GM12878 (cell line): ENCODE data around the gene FIGNL2.

Experiments
- FOXM1 ChIP-seq: IDR thresholded peaks from 2 replicates; pipeline ENCODE4 v1.6.1; 2012; ENCODE audit warnings: low read depth, mild to moderate bottlenecking, inconsistent platforms, low read length, moderate library complexity
- LARP7 ChIP-seq: fragments of 450-650 bp; IDR thresholded peaks from 2 replicates; pipeline ENCODE4 v1.6.1; 2017; ENCODE audit warnings: mild to moderate bottlenecking
- POLR2AphosphoS5 ChIP-seq: IDR thresholded peaks from 2 replicates; pipeline ENCODE4 v1.6.1; 2011; ENCODE audit warnings: mild to moderate bottlenecking, low read length, inconsistent platforms
- TF ChIP-seq, protein P1 (sequence below), 3 experiments: IDR thresholded peaks in 2 of 3; conservative IDR thresholded peaks in 1 of 3; 2 replicates each; pipeline ENCODE4 v1.5.1; 2011; ENCODE audit warnings: low read depth in 3 of 3, low read length in 3 of 3, mild to moderate bottlenecking in 3 of 3, control low read depth in 2 of 3, moderate library complexity in 2 of 3, inconsistent platforms in 1 of 3, mixed read lengths in 1 of 3; ENCODE audit not compliant: control insufficient read depth in 2 of 3, insufficient read depth in 1 of 3; ENCODE audit errors: extremely low read depth in 1 of 3
- TF ChIP-seq, protein P2 (sequence below): fragments of 450-650 bp; IDR thresholded peaks from 2 replicates; pipeline ENCODE4 v1.6.1; 2017; ENCODE audit warnings: low read depth, mild to moderate bottlenecking, moderate library complexity

DNA sequence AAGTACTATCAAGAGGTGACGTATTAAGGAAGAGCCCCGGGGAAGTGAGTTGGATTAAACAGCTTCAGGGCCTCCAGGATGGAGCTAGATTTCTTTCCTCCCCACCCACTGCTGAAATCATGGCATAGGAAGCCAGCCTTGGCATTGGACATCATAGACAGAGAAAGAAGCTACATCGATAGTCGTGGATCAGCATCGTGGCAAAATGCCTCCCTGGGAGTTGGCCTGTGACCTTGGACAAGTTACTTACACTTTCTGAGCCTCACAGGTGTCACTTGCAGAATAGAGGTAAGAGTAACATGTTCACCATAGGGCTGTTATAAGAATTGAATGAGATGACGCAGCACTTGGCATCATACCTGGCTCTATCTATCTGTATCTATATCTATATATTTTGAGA, 45.3 kb upstream of the FIGNL2 start:
- TF ChIP-seq, protein P1, sequence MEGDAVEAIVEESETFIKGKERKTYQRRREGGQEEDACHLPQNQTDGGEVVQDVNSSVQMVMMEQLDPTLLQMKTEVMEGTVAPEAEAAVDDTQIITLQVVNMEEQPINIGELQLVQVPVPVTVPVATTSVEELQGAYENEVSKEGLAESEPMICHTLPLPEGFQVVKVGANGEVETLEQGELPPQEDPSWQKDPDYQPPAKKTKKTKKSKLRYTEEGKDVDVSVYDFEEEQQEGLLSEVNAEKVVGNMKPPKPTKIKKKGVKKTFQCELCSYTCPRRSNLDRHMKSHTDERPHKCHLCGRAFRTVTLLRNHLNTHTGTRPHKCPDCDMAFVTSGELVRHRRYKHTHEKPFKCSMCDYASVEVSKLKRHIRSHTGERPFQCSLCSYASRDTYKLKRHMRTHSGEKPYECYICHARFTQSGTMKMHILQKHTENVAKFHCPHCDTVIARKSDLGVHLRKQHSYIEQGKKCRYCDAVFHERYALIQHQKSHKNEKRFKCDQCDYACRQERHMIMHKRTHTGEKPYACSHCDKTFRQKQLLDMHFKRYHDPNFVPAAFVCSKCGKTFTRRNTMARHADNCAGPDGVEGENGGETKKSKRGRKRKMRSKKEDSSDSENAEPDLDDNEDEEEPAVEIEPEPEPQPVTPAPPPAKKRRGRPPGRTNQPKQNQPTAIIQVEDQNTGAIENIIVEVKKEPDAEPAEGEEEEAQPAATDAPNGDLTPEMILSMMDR (IDR thresholded peaks at IDR 0.05 in 2 of 3, conservative IDR thresholded peaks at IDR 0.05 in 1 of 3; ENCODE audit: control insufficient read depth in 2 of 3, extremely low read depth in 1 of 3, insufficient read depth in 1 of 3, low read depth in 3 of 3, low read length in 3 of 3) = no peak
- TF ChIP-seq POLR2AphosphoS5 = no peak
- no peak for TF ChIP-seq FOXM1
- TF ChIP-seq LARP7 = no peak
- TF ChIP-seq, protein P2, sequence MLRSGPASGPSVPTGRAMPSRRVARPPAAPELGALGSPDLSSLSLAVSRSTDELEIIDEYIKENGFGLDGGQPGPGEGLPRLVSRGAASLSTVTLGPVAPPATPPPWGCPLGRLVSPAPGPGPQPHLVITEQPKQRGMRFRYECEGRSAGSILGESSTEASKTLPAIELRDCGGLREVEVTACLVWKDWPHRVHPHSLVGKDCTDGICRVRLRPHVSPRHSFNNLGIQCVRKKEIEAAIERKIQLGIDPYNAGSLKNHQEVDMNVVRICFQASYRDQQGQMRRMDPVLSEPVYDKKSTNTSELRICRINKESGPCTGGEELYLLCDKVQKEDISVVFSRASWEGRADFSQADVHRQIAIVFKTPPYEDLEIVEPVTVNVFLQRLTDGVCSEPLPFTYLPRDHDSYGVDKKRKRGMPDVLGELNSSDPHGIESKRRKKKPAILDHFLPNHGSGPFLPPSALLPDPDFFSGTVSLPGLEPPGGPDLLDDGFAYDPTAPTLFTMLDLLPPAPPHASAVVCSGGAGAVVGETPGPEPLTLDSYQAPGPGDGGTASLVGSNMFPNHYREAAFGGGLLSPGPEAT = no peak
